Measurements from ENCODE around the gene OR8K1.

OR8K1 gene

GRCh38 chr11:56333156-56333555 is 12.7 kb upstream of the OR8K1 start:
- no peak for TF ChIP-seq CTCF (IDR thresholded peaks at IDR 0.05)
- no peak overlapping the region for H3K4me3 ChIP-seq (ENCODE audit: low read depth in 1 of 2, low read length in 1 of 2)

GRCh38 chr11:56340289-56340688 is 5.5 kb upstream of the OR8K1 start:
- no peak for TF ChIP-seq CTCF (IDR thresholded peaks at IDR 0.05)
- no peaks in the 10 kb centered on the region for H3K36me3 ChIP-seq
- no peaks in the 10 kb centered on the region for H3K4me1 ChIP-seq (ENCODE audit: control insufficient read depth in 1 of 2, insufficient read depth in 1 of 2, low read depth in 1 of 2, low read length in 1 of 2)
- H3K4me3 ChIP-seq (ENCODE audit: low read depth in 1 of 2, low read length in 1 of 2), result no peak overlapping the region
- H3K27me3 ChIP-seq, result no peaks in the 10 kb centered on the region
- H3K27ac ChIP-seq, result no peak overlapping the region
- H3K9me3 ChIP-seq, result no peaks in the 10 kb centered on the region

More at GRCh38 chr11:56333156-56333555, 12.7 kb upstream of the OR8K1 start:
- no peaks in the 10 kb centered on the region for H3K27me3 ChIP-seq
- H3K36me3 ChIP-seq, result no peaks in the 10 kb centered on the region
- no peaks in the 10 kb centered on the region for H3K9me3 ChIP-seq
- H3K4me1 ChIP-seq (ENCODE audit: control insufficient read depth in 1 of 2, insufficient read depth in 1 of 2, low read depth in 1 of 2, low read length in 1 of 2), result no peaks in the 10 kb centered on the region
- H3K27ac ChIP-seq, result no peak overlapping the region

- no peak within 1 kb of the TSS for H3K27ac ChIP-seq
- H3K36me3 ChIP-seq, result no peaks in the 10 kb centered on the region
- H3K4me1 ChIP-seq (ENCODE audit: control insufficient read depth in 1 of 2, insufficient read depth in 1 of 2, low read depth in 1 of 2, low read length in 1 of 2), result no peaks in the 10 kb centered on the region
- no peak for TF ChIP-seq CTCF (IDR thresholded peaks at IDR 0.05)
- H3K9me3 ChIP-seq, result no peaks in the 10 kb centered on the region
- no peak within 1 kb of the TSS for H3K4me3 ChIP-seq (ENCODE audit: low read depth in 1 of 2, low read length in 1 of 2)
- H3K27me3 ChIP-seq, result no peaks in the 10 kb centered on the region
Observed at GRCh38 chr11:56353991-56354390, 8.2 kb downstream of the OR8K1 start, which contains the start of gene OR8J1. Gene OR8J1 (plus strand): TSS chr11:56354291. CDS start chr11:56360247, 5,956 bp downstream.

GRCh38 chr11:56375324-56375723 is 29.5 kb downstream of the OR8K1 start, which contains the start of gene OR8U1:
Gene OR8U1 (plus strand): TSS chr11:56375624. CDS start chr11:56375624, 0 bp downstream.
- Histone ChIP-seq H3K27ac (no peak within 1 kb of the TSS), H3K9me3 (peaks cover 3% of the 10 kb centered on the region), H3K27me3 (no peaks in the 10 kb centered on the region), H3K36me3 (no peaks in the 10 kb centered on the region), H3K4me1 (ENCODE audit: control insufficient read depth in 1 of 2, insufficient read depth in 1 of 2, low read depth in 1 of 2, low read length in 1 of 2) (no peaks in the 10 kb centered on the region), H3K4me3 (ENCODE audit: low read depth in 1 of 2, low read length in 1 of 2) (no peak within 1 kb of the TSS)
- TF ChIP-seq CTCF (IDR thresholded peaks at IDR 0.05), result no peak

GRCh38 chr11:56380120-56380519 is 34.3 kb downstream of the OR8K1 start:
- H3K27ac ChIP-seq, result no peak overlapping the region
- H3K27me3 ChIP-seq, result no peaks in the 10 kb centered on the region
- H3K36me3 ChIP-seq, result no peaks in the 10 kb centered on the region
- no peak overlapping the region for H3K4me3 ChIP-seq (ENCODE audit: low read depth in 1 of 2, low read length in 1 of 2)
- no peaks in the 10 kb centered on the region for H3K4me1 ChIP-seq (ENCODE audit: control insufficient read depth in 1 of 2, insufficient read depth in 1 of 2, low read depth in 1 of 2, low read length in 1 of 2)
- H3K9me3 ChIP-seq, result peaks cover 3% of the 10 kb centered on the region
- no peak for TF ChIP-seq CTCF (IDR thresholded peaks at IDR 0.05)

GRCh38 chr11:56394381-56394780 is 48.5 kb downstream of the OR8K1 start:
- TF ChIP-seq CTCF (IDR thresholded peaks at IDR 0.05), result no peak
- Histone ChIP-seq H3K4me1 (ENCODE audit: control insufficient read depth in 1 of 2, insufficient read depth in 1 of 2, low read depth in 1 of 2, low read length in 1 of 2) (no peaks in the 10 kb centered on the region), H3K27ac (no peak overlapping the region), H3K36me3 (no peaks in the 10 kb centered on the region), H3K4me3 (ENCODE audit: low read depth in 1 of 2, low read length in 1 of 2) (no peak overlapping the region), H3K27me3 (no peaks in the 10 kb centered on the region), H3K9me3 (no peaks in the 10 kb centered on the region)
